ENCODE measurements around the gene ZNF331. TPM values are rescaled to one million over a fixed set of nuclear protein-coding genes. Genes with fewer than 3 reads are reported as not detected.

The ZNF331 gene
- total RNA-seq, 1 experiment from 2014 or later = 29.8 TPM

DNA sequence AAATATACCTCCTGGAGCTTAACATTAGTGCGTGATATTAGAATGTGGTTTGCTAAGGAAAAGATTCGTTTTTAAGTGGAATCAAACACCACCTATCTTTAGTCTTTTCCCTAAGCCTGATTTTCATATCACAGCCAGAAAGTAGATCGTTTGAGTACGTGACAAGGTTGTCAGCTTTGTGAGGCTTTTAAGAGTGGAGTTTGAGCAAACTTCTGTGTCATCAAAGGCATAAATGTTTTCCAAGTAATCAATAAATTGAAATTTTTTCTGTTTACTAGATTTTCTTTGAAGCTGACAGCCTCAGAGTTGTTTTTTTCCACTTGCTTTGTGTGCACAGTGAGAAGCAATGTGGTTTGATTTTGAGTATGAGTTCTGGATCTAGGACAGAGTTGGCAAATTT is 6.5 kb upstream of the ZNF331 start:
- POLR2A ChIA-PET (ENCODE audit: low non-redundant PET) = no interaction called here

DNA sequence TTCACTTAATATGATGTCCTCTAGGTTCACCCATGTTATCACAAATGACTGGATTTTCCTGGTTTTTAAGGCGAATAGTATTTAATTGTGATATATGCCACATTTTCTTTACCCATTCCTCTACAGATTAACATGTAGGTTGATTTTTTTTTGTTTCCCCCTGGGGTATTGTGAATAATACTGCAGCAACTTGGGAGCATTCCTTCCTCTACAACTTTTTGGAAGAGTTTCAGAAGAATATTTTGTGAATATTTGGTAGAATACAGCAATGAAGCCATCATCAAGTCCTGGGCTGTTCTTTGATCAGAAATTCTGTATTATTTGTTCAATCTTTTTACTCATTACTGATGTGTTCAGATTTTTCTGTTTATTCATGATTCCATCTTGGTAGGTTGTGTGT is 5.6 kb upstream of the ZNF331 start:
- Histone ChIP-seq H3K4me1 (ENCODE audit: insufficient read depth, low read length, poor library complexity, severe bottlenecking) (no peaks in the 10 kb centered on the region), H3K36me3 (ENCODE audit: insufficient read depth, low read length, poor library complexity, severe bottlenecking) (no peaks in the 10 kb centered on the region), H3K27ac (ENCODE audit: low read depth, low read length, poor library complexity, severe bottlenecking) (no peak overlapping the region), H3K9me3 (ENCODE audit: low read depth, low read length, poor library complexity, severe bottlenecking) (no peaks in the 10 kb centered on the region), H3K4me3 (ENCODE audit: low read depth, low read length, poor library complexity, severe bottlenecking) (no peak overlapping the region), H3K27me3 (replicated peaks; ENCODE audit: insufficient read depth, low read depth, low read length, poor library complexity) (no peaks in the 10 kb centered on the region)
- CTCF ChIA-PET = no interaction called here
- DNase-seq (ENCODE audit: low spot score) = no peak
- intact Hi-C loops (cut with micrococcal nuclease; ENCODE audit: unreplicated experiment) = no loop called here
- BruUV-seq (replicated peaks) = no TSS peak
- POLR2A ChIA-PET (ENCODE audit: low non-redundant PET) = no interaction called here
- TF ChIP-seq, protein P1, sequence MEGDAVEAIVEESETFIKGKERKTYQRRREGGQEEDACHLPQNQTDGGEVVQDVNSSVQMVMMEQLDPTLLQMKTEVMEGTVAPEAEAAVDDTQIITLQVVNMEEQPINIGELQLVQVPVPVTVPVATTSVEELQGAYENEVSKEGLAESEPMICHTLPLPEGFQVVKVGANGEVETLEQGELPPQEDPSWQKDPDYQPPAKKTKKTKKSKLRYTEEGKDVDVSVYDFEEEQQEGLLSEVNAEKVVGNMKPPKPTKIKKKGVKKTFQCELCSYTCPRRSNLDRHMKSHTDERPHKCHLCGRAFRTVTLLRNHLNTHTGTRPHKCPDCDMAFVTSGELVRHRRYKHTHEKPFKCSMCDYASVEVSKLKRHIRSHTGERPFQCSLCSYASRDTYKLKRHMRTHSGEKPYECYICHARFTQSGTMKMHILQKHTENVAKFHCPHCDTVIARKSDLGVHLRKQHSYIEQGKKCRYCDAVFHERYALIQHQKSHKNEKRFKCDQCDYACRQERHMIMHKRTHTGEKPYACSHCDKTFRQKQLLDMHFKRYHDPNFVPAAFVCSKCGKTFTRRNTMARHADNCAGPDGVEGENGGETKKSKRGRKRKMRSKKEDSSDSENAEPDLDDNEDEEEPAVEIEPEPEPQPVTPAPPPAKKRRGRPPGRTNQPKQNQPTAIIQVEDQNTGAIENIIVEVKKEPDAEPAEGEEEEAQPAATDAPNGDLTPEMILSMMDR (conservative IDR thresholded peaks at IDR 0.05; ENCODE audit: low read depth, low read length) = no peak
- no peak for TF ChIP-seq EZH2 (IDR thresholded peaks at IDR 0.05; ENCODE audit: borderline replicate concordance, low read depth, low read length, poor library complexity, severe bottlenecking)

More for the DNA sequence above, 6.5 kb upstream of the ZNF331 start:
- CTCF ChIA-PET = interaction anchor here (0.5 kb wide), 1 partner anchor 37 kb away, joined by 5 read pairs; no protein-coding TSS in a partner anchor
- H3K27me3 ChIP-seq (replicated peaks; ENCODE audit: insufficient read depth, low read depth, low read length, poor library complexity) = no peaks in the 10 kb centered on the region
- H3K4me3 ChIP-seq (ENCODE audit: low read depth, low read length, poor library complexity, severe bottlenecking) = no peak overlapping the region
- intact Hi-C loops (cut with micrococcal nuclease; ENCODE audit: unreplicated experiment) = no loop called here
- H3K36me3 ChIP-seq (ENCODE audit: insufficient read depth, low read length, poor library complexity, severe bottlenecking) = no peaks in the 10 kb centered on the region
- DNase-seq (ENCODE audit: low spot score) = no peak
- H3K27ac ChIP-seq (ENCODE audit: low read depth, low read length, poor library complexity, severe bottlenecking) = no peak overlapping the region
- H3K9me3 ChIP-seq (ENCODE audit: low read depth, low read length, poor library complexity, severe bottlenecking) = no peaks in the 10 kb centered on the region
- no TSS peak for BruUV-seq (replicated peaks)
- TF ChIP-seq, protein P1 (conservative IDR thresholded peaks at IDR 0.05; ENCODE audit: low read depth, low read length) = no peak
- no peak for TF ChIP-seq EZH2 (IDR thresholded peaks at IDR 0.05; ENCODE audit: borderline replicate concordance, low read depth, low read length, poor library complexity, severe bottlenecking)
- no peaks in the 10 kb centered on the region for H3K4me1 ChIP-seq (ENCODE audit: insufficient read depth, low read length, poor library complexity, severe bottlenecking)

DNA sequence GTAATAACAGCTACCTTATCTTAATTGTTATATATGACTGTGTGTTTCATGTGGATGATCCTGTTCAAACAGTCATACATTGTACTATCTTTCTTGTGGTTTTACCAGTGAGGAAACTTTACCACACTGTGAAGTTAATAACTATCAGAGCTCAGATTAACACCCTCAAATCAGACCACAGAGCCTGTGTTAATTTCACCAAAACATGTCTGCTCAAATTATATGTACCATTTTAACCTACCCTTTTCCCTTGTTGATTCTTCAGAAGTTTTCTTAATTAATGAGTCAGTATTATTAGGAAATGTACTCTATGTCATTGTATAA is 1.8 kb upstream of the ZNF331 start:
- POLR2A ChIA-PET (ENCODE audit: low non-redundant PET) = no interaction called here
- H3K36me3 ChIP-seq (ENCODE audit: insufficient read depth, low read length, poor library complexity, severe bottlenecking) = no peaks in the 10 kb centered on the region
- H3K4me1 ChIP-seq (ENCODE audit: insufficient read depth, low read length, poor library complexity, severe bottlenecking) = no peaks in the 10 kb centered on the region
- BruUV-seq (replicated peaks) = no TSS peak
- no peak for DNase-seq (ENCODE audit: low spot score)
- TF ChIP-seq, protein P1 (conservative IDR thresholded peaks at IDR 0.05; ENCODE audit: low read depth, low read length) = no peak
- no peak for TF ChIP-seq EZH2 (IDR thresholded peaks at IDR 0.05; ENCODE audit: borderline replicate concordance, low read depth, low read length, poor library complexity, severe bottlenecking)
- intact Hi-C loops (cut with micrococcal nuclease; ENCODE audit: unreplicated experiment) = no loop called here
- H3K4me3 ChIP-seq (ENCODE audit: low read depth, low read length, poor library complexity, severe bottlenecking) = no peak overlapping the region
- no peaks in the 10 kb centered on the region for H3K9me3 ChIP-seq (ENCODE audit: low read depth, low read length, poor library complexity, severe bottlenecking)
- no peaks in the 10 kb centered on the region for H3K27me3 ChIP-seq (replicated peaks; ENCODE audit: insufficient read depth, low read depth, low read length, poor library complexity)
- CTCF ChIA-PET = no interaction called here
- no peak overlapping the region for H3K27ac ChIP-seq (ENCODE audit: low read depth, low read length, poor library complexity, severe bottlenecking)
